ENCODE data around the gene KLHL17.

DNA sequence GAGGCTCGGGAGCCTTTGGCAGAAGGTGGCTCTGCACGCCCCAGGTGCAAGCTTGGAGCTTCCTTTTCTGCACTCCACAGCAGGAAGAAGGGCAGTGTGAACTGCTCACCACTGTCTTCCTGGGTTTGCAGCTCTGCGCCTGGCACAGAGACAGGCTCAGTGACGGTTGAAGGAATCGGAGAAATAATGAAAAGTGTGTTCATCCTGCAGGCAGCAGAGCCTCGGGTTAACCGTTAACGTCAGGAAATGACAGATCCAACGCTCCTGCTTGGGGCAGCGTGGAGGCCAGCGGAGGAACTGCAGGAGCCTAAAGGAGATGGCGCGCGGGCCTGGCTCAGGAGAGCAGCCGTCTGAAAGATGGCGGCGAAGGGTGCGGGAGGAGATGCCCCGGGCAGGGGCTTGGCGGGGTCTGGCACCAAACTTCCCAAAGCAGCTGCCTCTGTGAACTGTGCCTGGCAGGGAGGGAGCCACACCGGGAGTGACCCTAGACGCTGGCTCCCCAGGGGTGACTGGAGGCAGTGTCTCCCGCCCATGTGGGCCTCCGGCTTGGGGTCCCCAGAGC is 47.6 kb upstream of the KLHL17 start:
- TF ChIP-seq POLR2A (IDR thresholded peaks at IDR 0.05; ENCODE audit: low read length): no peak
- no peak for TF ChIP-seq GATA1 (IDR thresholded peaks at IDR 0.05; ENCODE audit: low read depth, low read length)

Data from erythroblast (primary cell).